CD1c-positive myeloid dendritic cell (primary cell): ENCODE results near the gene ABT1.

ENCODE experiments used
- DNase-seq: peaks from one replicate; pipeline ENCODE4 v3.0.0-alpha.2; 2016; ENCODE audit errors: extremely low spot score

ABT1 gene

DNA sequence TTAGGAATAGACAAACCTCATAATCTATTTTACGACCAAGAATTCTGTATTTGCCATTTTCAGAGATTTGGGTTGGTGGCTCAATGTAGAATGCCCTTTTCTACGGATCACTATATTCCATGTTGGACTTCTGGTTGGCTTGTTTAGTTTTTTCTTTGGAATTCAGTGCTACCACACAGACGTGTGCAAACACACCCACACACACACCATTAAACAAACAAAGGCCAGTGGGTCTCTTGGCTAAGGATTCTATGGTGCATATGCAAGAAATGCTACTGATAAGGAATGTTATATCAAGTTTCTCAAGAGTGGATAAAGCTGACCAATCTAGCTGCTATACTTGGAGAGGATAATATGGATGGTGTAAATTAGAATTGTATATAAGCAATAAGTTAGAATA is 8.0 kb downstream of the ABT1 start:
- no peak for DNase-seq

DNA sequence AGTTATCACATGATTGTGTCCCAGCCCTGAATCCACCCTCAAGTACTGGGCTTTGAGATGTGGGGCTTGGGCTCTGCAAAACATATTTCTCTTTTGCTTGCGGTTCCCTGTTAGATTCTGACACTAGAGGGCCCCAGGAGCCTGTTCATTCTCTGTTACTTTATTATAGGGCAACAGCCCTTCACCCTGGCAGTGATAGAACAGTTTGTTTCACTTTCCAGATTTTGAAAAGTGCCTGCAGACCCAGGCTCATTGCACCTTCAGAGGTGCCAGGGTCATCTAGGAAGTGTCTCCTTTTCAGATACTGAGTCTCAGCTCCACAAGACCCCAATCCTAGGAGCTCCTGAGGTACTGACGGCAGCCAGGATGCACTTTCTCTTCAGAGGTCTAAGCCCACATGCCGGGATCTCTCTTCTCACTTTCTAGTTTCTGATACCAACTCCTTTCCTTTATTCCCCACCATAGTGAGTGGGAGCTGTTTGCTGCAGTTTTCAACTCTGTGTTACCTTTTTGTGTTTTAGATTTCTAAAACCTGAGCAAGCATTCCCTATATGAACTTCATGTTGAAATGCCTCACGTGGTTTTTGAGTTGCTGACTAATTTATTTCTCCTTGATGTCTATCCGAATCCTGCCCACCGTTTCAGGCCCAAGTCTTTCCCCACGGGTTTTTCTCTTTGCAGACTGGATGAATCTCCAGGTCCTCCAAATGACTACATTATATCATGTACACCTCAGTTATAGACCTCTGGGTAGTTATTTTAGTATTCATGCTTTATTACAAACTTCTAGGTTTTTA is 10.9 kb downstream of the ABT1 start:
- DNase-seq: peak; percentile 75

DNA sequence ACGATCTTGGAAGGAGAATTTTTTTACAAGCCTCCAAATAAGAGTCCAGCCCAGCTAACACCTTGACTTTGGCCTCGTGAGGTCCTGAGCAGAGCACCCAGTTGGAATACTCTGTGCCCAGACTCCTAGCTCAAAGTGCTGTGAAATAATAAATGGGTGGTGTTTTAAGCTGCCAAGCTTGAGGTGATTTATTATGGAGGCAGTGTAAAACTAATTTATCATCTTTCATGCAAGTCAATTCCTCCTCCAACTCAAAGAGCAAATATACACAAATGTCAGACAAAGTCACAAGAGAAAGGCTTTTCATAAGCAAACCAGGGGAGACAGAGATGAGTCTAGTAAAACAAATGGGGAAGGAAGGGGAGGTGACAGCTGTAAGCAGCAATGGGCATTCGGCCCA is 12.7 kb downstream of the ABT1 start:
- no peak for DNase-seq

DNA sequence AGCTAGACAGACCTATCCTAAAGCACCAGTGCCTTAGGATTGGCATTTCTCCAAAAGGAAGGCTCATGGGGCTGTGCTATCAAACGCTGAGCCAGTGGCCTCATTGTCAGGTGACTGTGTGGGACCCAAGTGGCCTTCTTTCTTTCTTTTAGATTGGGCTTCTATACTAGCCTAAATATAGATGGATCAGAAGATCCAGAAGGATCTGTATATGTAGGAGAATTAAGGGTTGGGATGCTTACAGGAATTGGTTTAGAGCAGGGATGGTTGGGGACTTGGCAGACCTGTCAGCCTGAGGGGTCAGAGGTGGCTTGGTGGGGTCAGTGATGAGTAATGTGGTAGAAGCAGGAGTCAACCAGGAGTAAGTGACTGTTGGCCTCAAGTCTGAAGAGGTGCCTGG is 14.8 kb downstream of the ABT1 start:
- DNase-seq: no peak

DNA sequence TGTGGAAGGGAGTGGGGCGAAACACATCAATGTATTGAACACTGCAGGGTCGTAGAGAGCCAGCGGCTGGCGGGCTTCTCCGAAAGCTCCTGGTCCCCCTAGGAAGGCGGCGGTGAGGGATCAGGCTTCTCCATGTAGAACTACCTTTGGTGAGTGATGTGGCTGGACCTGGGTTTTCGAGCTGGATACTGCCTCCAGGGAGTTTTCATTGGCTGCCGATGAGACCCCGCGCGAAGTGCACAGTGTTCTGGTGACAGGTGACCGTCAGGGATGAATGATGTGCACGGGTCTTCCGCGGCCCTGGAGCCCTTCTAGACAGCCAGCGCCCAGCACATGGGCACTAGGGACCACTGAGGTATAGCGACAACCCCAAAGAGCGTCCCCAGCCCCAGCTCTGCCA is 16.4 kb downstream of the ABT1 start:
- no peak for DNase-seq

DNA sequence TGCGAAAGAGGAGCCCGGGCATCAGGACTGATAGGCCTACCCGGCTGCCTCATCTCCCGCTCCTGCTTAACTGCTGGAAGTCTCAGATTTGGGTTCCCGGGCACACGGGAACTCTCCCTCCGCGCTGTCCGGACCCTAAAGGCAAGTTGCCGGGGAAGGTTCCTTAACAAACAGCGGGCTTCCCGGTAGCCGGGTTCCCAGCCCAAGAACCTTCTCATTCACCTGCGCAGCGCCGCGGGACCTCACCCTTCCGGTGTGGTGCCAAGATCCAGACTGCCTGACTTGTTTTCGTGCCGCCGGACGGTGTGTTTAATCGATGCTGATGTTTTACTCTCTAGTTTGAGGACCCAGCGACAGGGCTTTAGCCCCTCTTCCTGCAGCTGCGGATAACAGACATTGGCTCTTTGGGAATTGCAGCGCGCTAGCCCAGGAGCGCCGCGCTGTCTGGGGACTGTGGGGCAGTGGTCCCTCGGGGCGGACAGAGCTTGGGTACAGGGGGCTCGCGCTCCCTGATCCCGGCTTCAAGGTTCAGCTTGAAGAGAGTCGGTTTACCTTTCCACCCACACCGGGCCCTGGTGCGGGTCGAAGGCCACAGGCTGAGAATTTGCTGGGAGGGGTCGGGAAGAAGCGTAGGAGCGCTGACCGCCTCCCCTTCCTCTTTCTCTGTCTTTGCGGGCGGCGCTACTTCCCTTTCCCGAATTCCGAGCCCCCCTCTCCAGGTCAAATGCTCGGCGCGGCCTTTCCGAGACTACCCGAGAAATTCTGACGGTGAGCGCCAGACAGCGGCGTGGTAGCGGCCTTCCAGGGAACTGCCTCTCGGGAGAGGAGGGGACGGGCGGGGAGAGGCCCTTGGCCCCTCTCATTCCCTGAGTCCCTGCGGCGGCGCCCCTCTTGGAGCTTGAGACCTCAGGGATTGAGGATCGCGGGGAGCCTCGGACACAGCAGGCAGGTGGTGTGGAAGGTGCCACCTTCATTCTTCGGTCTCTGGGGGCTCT is 17.2 kb downstream of the ABT1 start:
- DNase-seq: peak; percentile 45

DNA sequence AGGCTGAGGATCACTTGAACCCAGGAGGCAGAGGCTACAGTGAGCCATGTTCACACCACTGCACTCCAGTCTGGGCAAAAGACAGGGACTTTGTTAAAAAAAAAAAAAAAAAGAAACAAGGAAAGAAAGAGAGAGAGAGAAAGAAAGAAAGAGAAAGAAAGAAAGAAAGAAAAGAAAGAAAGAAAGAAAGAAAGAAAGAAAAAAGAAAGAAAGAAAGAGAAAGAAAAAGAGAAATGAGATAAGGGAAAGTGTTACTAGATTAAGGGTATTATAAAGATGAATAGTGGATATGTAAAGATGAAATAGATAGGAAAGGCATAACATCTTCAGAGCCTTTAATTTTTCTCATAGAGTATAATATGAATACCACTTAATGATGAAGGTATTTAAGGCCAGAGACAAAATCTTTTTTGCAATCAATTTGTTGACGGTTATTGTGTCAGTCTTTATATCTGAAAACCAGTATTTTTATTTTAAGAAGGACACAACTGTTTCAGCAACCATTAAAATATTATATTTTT is 26.6 kb downstream of the ABT1 start:
- DNase-seq: no peak

DNA sequence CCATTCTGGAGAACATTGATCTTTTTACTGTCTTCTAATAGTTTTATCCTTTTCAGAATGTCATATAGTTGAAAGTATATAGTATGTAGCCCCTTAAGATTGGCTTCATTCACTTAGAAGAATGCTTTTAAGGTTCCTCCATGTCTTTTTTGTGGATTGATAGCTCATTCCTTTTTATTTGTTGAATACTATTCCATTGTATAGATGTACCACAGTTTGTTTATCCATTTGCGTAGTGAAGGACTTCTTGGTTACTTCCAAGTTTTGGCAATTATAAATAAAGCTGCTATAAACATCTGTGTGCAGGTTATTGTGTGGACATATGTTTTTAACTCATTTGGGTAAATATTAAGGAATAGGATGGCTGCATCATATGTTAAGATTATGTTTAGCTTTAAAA is 27.8 kb downstream of the ABT1 start:
- no peak for DNase-seq

DNA sequence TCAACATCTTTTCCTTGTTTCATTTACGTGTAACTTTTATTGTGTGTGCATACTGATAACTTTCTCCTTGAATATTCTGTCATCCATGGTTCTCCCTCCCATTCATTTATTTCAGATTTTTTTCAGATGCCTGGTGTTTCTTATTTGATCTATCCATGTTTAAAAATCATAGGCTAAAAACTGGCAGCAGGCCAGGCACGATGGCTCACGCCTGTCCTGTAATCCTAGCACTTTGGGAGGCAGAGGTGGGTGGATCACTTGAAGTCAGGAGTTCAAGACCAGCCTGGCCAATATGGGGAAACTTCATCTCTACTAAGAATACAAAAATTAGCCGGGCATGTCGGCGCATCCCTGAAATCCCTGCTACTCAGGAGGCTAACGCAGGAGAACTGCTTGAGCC is 31.1 kb downstream of the ABT1 start:
- DNase-seq: no peak

DNA sequence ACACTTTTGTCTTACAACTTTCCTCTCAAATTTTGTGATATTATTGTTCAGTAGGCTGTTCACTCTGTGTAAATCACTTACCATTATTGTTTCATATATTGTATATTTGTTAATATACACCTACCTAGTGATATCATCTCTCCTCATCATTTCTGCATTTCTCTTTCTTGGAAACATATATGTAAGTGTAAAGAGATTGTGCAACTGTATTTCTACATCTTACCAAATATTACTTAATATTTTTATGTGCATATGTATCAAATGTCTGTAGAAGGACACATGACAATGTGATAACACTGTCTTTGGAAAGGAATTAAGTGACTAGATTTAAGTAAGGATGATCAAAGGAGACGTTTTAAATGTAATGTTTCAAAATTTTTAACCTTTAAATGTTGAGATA is 32.6 kb downstream of the ABT1 start:
- DNase-seq: no peak

DNA sequence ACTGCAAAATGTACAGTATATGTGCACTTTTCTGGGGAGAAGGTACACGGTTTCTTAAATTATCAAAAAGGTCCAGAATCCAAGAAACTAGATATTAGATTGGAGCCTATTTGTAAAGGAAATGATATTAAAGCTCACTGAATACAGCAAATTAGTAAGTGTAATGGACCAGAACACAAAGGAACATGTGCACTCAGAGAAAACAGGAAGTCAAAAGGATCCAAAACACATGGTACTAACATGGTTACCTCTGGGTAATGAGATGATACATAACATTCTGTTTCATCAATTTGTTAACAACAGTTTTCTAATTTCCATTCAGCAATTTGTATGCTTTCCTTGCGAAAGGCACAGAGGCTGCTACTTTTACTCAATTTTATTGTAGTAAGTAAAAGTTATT is 44.1 kb downstream of the ABT1 start:
- DNase-seq: no peak

DNA sequence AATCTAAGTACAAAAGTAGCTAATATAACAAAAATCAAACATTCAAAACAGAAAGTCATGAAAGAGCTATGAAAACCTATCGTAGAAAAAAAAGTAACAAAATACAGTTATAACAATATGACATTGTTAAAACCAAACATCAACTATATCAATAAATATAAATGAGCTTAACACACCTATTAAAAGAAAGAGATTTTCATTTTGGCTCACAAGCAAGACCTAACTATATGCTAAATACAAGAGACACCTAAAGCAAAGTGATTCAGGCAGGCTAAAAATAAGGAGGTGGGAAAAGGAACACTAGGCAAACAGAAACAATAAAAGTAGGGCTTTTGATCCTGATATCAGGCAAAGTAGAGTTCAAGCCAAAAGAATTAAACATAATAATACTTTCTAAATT is 49.3 kb downstream of the ABT1 start:
- DNase-seq: no peak
